SH-SY5Y (cell line): ENCODE measurements around the gene SLC26A11.

Source experiments
- GATA2 ChIP-seq: IDR thresholded peaks from 2 replicates; pipeline ENCODE4 v1.6.1; 2011; ENCODE audit warnings: mild to moderate bottlenecking, low read depth, low read length
- GATA3 ChIP-seq: IDR thresholded peaks from 2 replicates; pipeline ENCODE4 v1.6.1; 2011; ENCODE audit warnings: low read depth, mild to moderate bottlenecking, low read length, moderate library complexity

DNA sequence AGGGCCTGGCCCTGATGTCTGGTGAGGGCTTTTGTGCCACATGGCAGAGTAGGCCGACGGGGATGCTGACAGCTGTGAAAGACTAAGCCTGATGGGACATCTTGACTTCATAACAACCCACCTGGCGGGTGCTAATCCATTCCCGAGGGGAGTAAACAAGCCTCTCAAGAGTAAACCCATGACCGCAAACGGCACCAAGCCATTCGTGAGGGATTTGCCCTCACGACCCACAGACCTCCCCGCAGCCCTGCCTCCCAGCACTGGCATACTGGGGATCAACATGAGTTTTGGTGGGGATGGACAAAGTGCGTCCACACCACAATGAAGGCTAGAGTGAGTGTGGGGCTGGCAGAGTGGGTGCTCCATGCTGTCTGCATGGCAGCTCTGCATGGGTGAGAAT, 52.1 kb downstream of the SLC26A11 start:
- TF ChIP-seq GATA2 (no peak), GATA3 (no peak)
